Umbilical cord (tissue), 2 donors: ENCODE measurements around the gene PIGX. TPM values are rescaled to one million over a fixed set of nuclear protein-coding genes. Genes with fewer than 3 reads are reported as not detected.

Source experiments
- DNase-seq: peaks from one replicate; pipeline ENCODE4 v3.0.0-alpha.2; 2015; ENCODE audit warnings: low spot score
- total RNA-seq: library from RNA; depleted of rRNA; stranded (reverse); fragments of >200 nt; gene quantifications from one replicate; pipeline ENCODE4 v1.2.3, GENCODE V29; 2014; ENCODE audit warnings: low replicate concordance; ENCODE audit not compliant: insufficient read depth

Gene PIGX
- total RNA-seq, 1 donor from 2014 or later, result 23.8 TPM

- peak; percentile 20 for DNase-seq
Observed at GRCh38 chr3:196754091-196754981, 42.2 kb downstream of the PIGX start.

GRCh38 chr3:196756732-196757131 lies 44.6 kb downstream of the PIGX start:
- DNase-seq, result no peak

- no peak for DNase-seq
Observed at GRCh38 chr3:196757876-196758739, 45.9 kb downstream of the PIGX start.

- DNase-seq, result no peak
Observed at GRCh38 chr3:196763179-196763578, 51.0 kb downstream of the PIGX start.

- DNase-seq, result no peak
Observed at GRCh38 chr3:196765454-196765853, 53.3 kb downstream of the PIGX start.

GRCh38 chr3:196771067-196771466 lies 58.9 kb downstream of the PIGX start:
- DNase-seq, result no peak

GRCh38 chr3:196772102-196772501 lies 59.9 kb downstream of the PIGX start:
- DNase-seq, result no peak

- no peak for DNase-seq
Observed at GRCh38 chr3:196772897-196773296, 60.7 kb downstream of the PIGX start.

GRCh38 chr3:196774191-196774820 lies 62.1 kb downstream of the PIGX start:
- DNase-seq, result no peak

GRCh38 chr3:196774848-196775422 lies 62.8 kb downstream of the PIGX start:
- no peak for DNase-seq

- DNase-seq, result no peak
Observed at GRCh38 chr3:196775938-196776337, 63.8 kb downstream of the PIGX start.

GRCh38 chr3:196777836-196778235 lies 65.7 kb downstream of the PIGX start:
- DNase-seq, result no peak

GRCh38 chr3:196778755-196779154 lies 66.6 kb downstream of the PIGX start:
- peak; percentile 33 for DNase-seq

GRCh38 chr3:196782511-196782910 lies 70.3 kb downstream of the PIGX start:
- no peak for DNase-seq

Other genes starting within 250 kb of the PIGX start
- 20.2 TPM for gene RNF168, start 208.6 kb upstream of the PIGX start, total RNA-seq
- not detected for gene SMCO1, start 197.0 kb upstream of the PIGX start, total RNA-seq
- gene WDR53, start 143.8 kb upstream of the PIGX start, total RNA-seq, result 10.1 TPM
- 11.8 TPM for gene FBXO45, start 143.7 kb upstream of the PIGX start, total RNA-seq
- 0.96 TPM for gene NRROS, start 72.7 kb upstream of the PIGX start, total RNA-seq
- gene CEP19, start 127 bp upstream of the PIGX start, total RNA-seq, result 7.2 TPM
- gene PAK2, start 27.5 kb downstream of the PIGX start, total RNA-seq, result 18.1 TPM
- 44.3 TPM for gene SENP5, start 155.5 kb downstream of the PIGX start, total RNA-seq
- gene NCBP2, start 230.2 kb downstream of the PIGX start, total RNA-seq, result 37.3 TPM